GM12878 (cell line): ENCODE data around the gene ARID3A. TPM values are rescaled to one million over a fixed set of nuclear protein-coding genes. Genes with fewer than 3 reads are reported as not detected.

Source experiments
- ATAC-seq: fragments of 200-7000 bp; cut with Tn5 transposase; 3 replicates; pipeline ENCODE4 v1.9.1; 2020; ENCODE audit warnings: mild to moderate bottlenecking, moderate library complexity
- BruUV-seq: library from RNA; stranded (reverse); fragments of 400-500 nt; replicated peaks from 2 replicates; lab custom pipeline; 2021; lab: Mats Ljungman, UMichigan
- CTCF ChIA-PET: fragments of 300-600 bp; sonication (Branson Sonifier 250); formaldehyde crosslinking; extraction: SDS; loops from one replicate; lab custom pipeline; 2021; ENCODE audit warnings: inconsistent platforms; lab: Yijun Ruan, JAX
- POLR2A ChIA-PET: fragments of 350-600 bp; formaldehyde crosslinking; extraction: SDS; loops from one replicate; lab custom pipeline; 2021; ENCODE audit warnings: inconsistent platforms; lab: Charles Lee
- RAD21 ChIA-PET: fragments of 300-600 bp; sonication (Branson Sonifier 250); formaldehyde crosslinking; loops from one replicate; lab custom pipeline; 2023; ENCODE audit warnings: antibody characterized with exemption; ENCODE audit not compliant: unreplicated experiment; lab: Charles Lee
- SMC1A ChIA-PET: fragments of 300-600 bp; sonication (Branson Sonifier 250); formaldehyde crosslinking; loops from one replicate; lab custom pipeline; 2023; ENCODE audit not compliant: unreplicated experiment, uncharacterized antibody; lab: Charles Lee
- DNase-seq: peaks from one replicate; pipeline ENCODE4 v3.0.0-alpha.2; 2011; ENCODE audit warnings: low read depth, low spot score
- FAIRE-seq: peaks from 3 replicates; lab custom pipeline; 2011; peaks lifted over from hg19 to GRCh38; lab: Jason Lieb, UNC
- H2AFZ ChIP-seq: 2 replicates; pipeline ENCODE4 v1.6.0; 2011; ENCODE audit warnings: low read depth, low read length, control low read depth; ENCODE audit not compliant: control insufficient read depth
- H3K27ac ChIP-seq: 2 replicates; pipeline ENCODE4 v1.5.1; 2011; ENCODE audit warnings: control low read depth; ENCODE audit not compliant: control insufficient read depth, insufficient read depth
- H3K27me3 ChIP-seq, 2 experiments: replicated peaks in 1 of 2; 2 replicates each; pipeline versions ENCODE4 v1.6.0 to v1.6.1; 2011; ENCODE audit warnings: low read length in 1 of 2; ENCODE audit not compliant: control insufficient read depth in 2 of 2, insufficient read depth in 2 of 2
- H3K36me3 ChIP-seq, 2 experiments: 2 replicates each; pipeline ENCODE4 v1.5.1; 2011; ENCODE audit warnings: low read length in 1 of 2; ENCODE audit not compliant: control insufficient read depth in 2 of 2, insufficient read depth in 2 of 2
- H3K4me1 ChIP-seq: 2 replicates; pipeline ENCODE4 v1.6.1; 2011; ENCODE audit warnings: mild to moderate bottlenecking, low read length, moderate library complexity, mixed read lengths; ENCODE audit not compliant: control insufficient read depth, insufficient read depth
- H3K4me2 ChIP-seq: 2 replicates; pipeline ENCODE4 v1.6.0; 2011; ENCODE audit warnings: control low read depth; ENCODE audit not compliant: control insufficient read depth, insufficient read depth
- H3K4me3 ChIP-seq: fragments of 200-600 bp; sonication (generic); 2 replicates; pipeline ENCODE4 v1.5.1; 2016
- H3K79me2 ChIP-seq: 2 replicates; pipeline ENCODE4 v1.6.0; 2011; ENCODE audit warnings: low read length; ENCODE audit not compliant: control insufficient read depth, insufficient read depth
- H3K9ac ChIP-seq: 2 replicates; pipeline ENCODE4 v1.8.0; 2011; ENCODE audit warnings: low read length, control low read depth, mixed read lengths; ENCODE audit not compliant: control insufficient read depth, insufficient read depth
- H3K9me3 ChIP-seq: replicated peaks from 3 replicates; pipeline ENCODE4 v1.5.1; 2011; ENCODE audit warnings: mild to moderate bottlenecking, low read length; ENCODE audit not compliant: control insufficient read depth, insufficient read depth
- H4K20me1 ChIP-seq: 2 replicates; pipeline ENCODE4 v1.6.0; 2011; ENCODE audit not compliant: control insufficient read depth, insufficient read depth
- ASH2L ChIP-seq: fragments of 300-600, 200-600 bp; sonication (generic); IDR thresholded peaks from 2 replicates; pipeline ENCODE4 v1.6.1; 2017; ENCODE audit warnings: low read depth, mild to moderate bottlenecking, borderline replicate concordance
- BACH1 ChIP-seq: fragments of 450-650 bp; IDR thresholded peaks from 2 replicates; pipeline ENCODE4 v1.6.1; 2017; ENCODE audit warnings: mild to moderate bottlenecking, borderline replicate concordance
- BCL11A ChIP-seq: IDR thresholded peaks from 2 replicates; pipeline ENCODE4 v1.6.1; 2011; ENCODE audit warnings: low read depth, low read length
- BCL3 ChIP-seq: IDR thresholded peaks from 2 replicates; pipeline ENCODE4 v1.6.1; 2011; ENCODE audit warnings: borderline replicate concordance, low read depth, mild to moderate bottlenecking, moderate library complexity, low read length; ENCODE audit not compliant: insufficient read depth, poor library complexity, severe bottlenecking
- CBX5 ChIP-seq: sonication (generic); IDR thresholded peaks from 2 replicates; pipeline ENCODE4 v1.6.1; 2016; ENCODE audit warnings: low read depth, moderate library complexity, mild to moderate bottlenecking, inconsistent platforms
- E4F1 ChIP-seq: fragments of 450-650 bp; IDR thresholded peaks from 2 replicates; pipeline ENCODE4 v1.6.1; 2018; ENCODE audit warnings: borderline replicate concordance, mild to moderate bottlenecking; ENCODE audit not compliant: partially characterized antibody
- EGR1 ChIP-seq, 2 experiments: IDR thresholded peaks; 1 replicate in 1 of 2; 2 replicates in 1 of 2; pipeline ENCODE4 v1.6.1; 2011 to 2012; ENCODE audit warnings: low read depth in 2 of 2, low read length in 2 of 2, borderline replicate concordance in 1 of 2, mild to moderate bottlenecking in 1 of 2, moderate library complexity in 1 of 2
- KLF5 ChIP-seq: fragments of 450-650 bp; IDR thresholded peaks from 2 replicates; pipeline ENCODE4 v1.6.1; 2014; ENCODE audit warnings: mild to moderate bottlenecking; ENCODE audit not compliant: partially characterized antibody
- NFYB ChIP-seq: IDR thresholded peaks from 2 replicates; pipeline ENCODE4 v1.6.1; 2011; ENCODE audit warnings: low read depth, mild to moderate bottlenecking, low read length, improper control_type of control experiment, moderate library complexity; ENCODE audit not compliant: insufficient read depth
- NRF1 ChIP-seq: conservative IDR thresholded peaks from 2 replicates; pipeline ENCODE4 v1.6.1; 2011; ENCODE audit warnings: mild to moderate bottlenecking, low read depth, low read length, improper control_type of control experiment
- PAX5 ChIP-seq: IDR thresholded peaks from 2 replicates; pipeline ENCODE4 v1.6.1; 2011; ENCODE audit warnings: low read depth, low read length, borderline replicate concordance
- POLR2AphosphoS5 ChIP-seq: IDR thresholded peaks from 2 replicates; pipeline ENCODE4 v1.6.1; 2011; ENCODE audit warnings: mild to moderate bottlenecking, low read length, inconsistent platforms
- SMC3 ChIP-seq: IDR thresholded peaks from 2 replicates; pipeline ENCODE4 v1.6.1; 2011; ENCODE audit warnings: low read length, improper control_type of control experiment, borderline replicate concordance
- ZBED1 ChIP-seq: IDR thresholded peaks from 2 replicates; pipeline ENCODE4 v1.6.1; 2016; ENCODE audit warnings: borderline replicate concordance
- ZBTB33 ChIP-seq: fragments of 450-650 bp; IDR thresholded peaks from 2 replicates; pipeline ENCODE4 v1.6.1; 2017; ENCODE audit warnings: mild to moderate bottlenecking
- ZZZ3 ChIP-seq: IDR thresholded peaks from 2 replicates; pipeline ENCODE4 v1.6.1; 2011; ENCODE audit warnings: low read depth; ENCODE audit not compliant: control insufficient read depth, insufficient read length
- WGBS: methylation state at CpG from one replicate; pipeline ENCODE4 v1.1.6; 2016; ENCODE audit warnings: low lambda C conversion rate; ENCODE audit not compliant: insufficient replicate concordance, insufficient coverage; ENCODE audit errors: missing lambda C conversion rate; 5-methylcytosine and 5-hydroxymethylcytosine counted together
- in situ Hi-C: fragments of 300-500 bp; cut with MboI; formaldehyde crosslinking; loops from 9 replicates; pipeline ENCODE4 v1.14.3; 2018; ENCODE audit warnings: mixed read lengths
- intact Hi-C: fragments of 100-400 bp; cut with micrococcal nuclease; formaldehyde crosslinking; loops from one replicate; pipeline ENCODE4 v1.14.2; 2022; ENCODE audit not compliant: unreplicated experiment
- polyA plus RNA-seq, 11 experiments: library from polyadenylated mRNA; depleted of rRNA in 4 of 11; unstranded in 6 of 11; stranded (reverse) in 5 of 11; fragments of >200 nt; fragmentation: Nextera tagmentation in 4 of 11; fragmentation: Illumina TruSeq in 1 of 11; extraction: Ambion mirVana in 4 of 11; extraction: Trizol in 1 of 11; gene quantifications; 1 replicate in 1 of 11; 2 replicates in 10 of 11; pipeline versions ENCODE4 v1.2.1 to v1.2.3, GENCODE V29; 2011 to 2016; ENCODE audit warnings: inconsistent platforms in 2 of 11, missing spikeins in 2 of 11, low read depth in 1 of 11
- total RNA-seq, 4 experiments: library from RNA; depleted of rRNA in 3 of 4; stranded (reverse); fragments of >200 nt in 3 of 4; fragmentation: Illumina TruSeq in 1 of 4; extraction: Trizol in 1 of 4; gene quantifications; 2 replicates each; pipeline versions ENCODE4 v1.2.1 to v1.2.3, GENCODE V29; 2013 to 2021

ARID3A gene
- total and polyA plus RNA-seq, 10 of the 15 experiments (the other 5 are each of a cell fraction or from before 2014, with no cell fraction given) = 0.76 to 70.0 (median 16.7) TPM

GRCh38 chr19:903266-903797 lies 22.5 kb upstream of the ARID3A start:
- ChIA-PET CTCF (interaction anchor here (1.0 kb wide), 1 partner anchor 40 kb away, joined by 3 read pairs; no protein-coding TSS in a partner anchor), SMC1A (no interaction called here), RAD21 (no interaction called here), POLR2A (interaction anchor here (1.0 kb wide), 1 partner anchor 11 kb away, joined by 3 read pairs; the partner anchor contains the start of gene MED16)
- no peak for DNase-seq
- peaks cover 0 to 6% of the 10 kb centered on the region in 2 experiments; a peak in 2 of 4 replicates for H3K36me3 ChIP-seq
- 91% methylated on average over 31 of the region's 32 CpGs for WGBS
- no peak for ATAC-seq
- no peak overlapping the region for H2AFZ ChIP-seq
- BruUV-seq = no TSS peak
- H3K9me3 ChIP-seq = no peaks in the 10 kb centered on the region
- H3K27me3 ChIP-seq = no peaks in the 10 kb centered on the region
- H3K4me3 ChIP-seq = no peak overlapping the region
- intact Hi-C loops = no loop called here
- H3K79me2 ChIP-seq = peaks cover 7% of the 10 kb centered on the region
- H3K9ac ChIP-seq = no peak overlapping the region
- peaks cover 22% of the 10 kb centered on the region for H3K4me1 ChIP-seq
- no peak overlapping the region for H3K27ac ChIP-seq
- no peaks in the 10 kb centered on the region for H4K20me1 ChIP-seq
- no peak overlapping the region for H3K4me2 ChIP-seq
- in situ Hi-C loops = no loop called here
- no peak for FAIRE-seq
- no peak for TF ChIP-seq SMC3
- no peak for TF ChIP-seq NRF1
- no peak for TF ChIP-seq ASH2L
- no peak for TF ChIP-seq ZBTB33
- no peak for TF ChIP-seq CBX5
- TF ChIP-seq POLR2AphosphoS5 = no peak
- no peak for TF ChIP-seq EGR1 (IDR thresholded peaks at IDR 0.05; ENCODE audit: borderline replicate concordance in 1 of 2, low read depth in 2 of 2, low read length in 2 of 2)
- TF ChIP-seq PAX5 = no peak
- TF ChIP-seq BCL3 = no peak
- TF ChIP-seq NFYB = no peak
- TF ChIP-seq BACH1 = no peak
- no peak for TF ChIP-seq KLF5
- TF ChIP-seq ZBED1 = no peak
- no peak for TF ChIP-seq E4F1
- no peak for TF ChIP-seq ZZZ3
- TF ChIP-seq BCL11A = no peak
